Measurements from ENCODE around the gene ARHGAP44. TPM values are rescaled to one million over a fixed set of nuclear protein-coding genes. Genes with fewer than 3 reads are reported as not detected.

ARHGAP44 gene
- total and polyA plus RNA-seq, 9 of the 15 experiments (the other 6 are each of a cell fraction or from before 2014, with no cell fraction given): 0.01 to 0.68 (median 0.07) TPM; not detected in 1

DNA sequence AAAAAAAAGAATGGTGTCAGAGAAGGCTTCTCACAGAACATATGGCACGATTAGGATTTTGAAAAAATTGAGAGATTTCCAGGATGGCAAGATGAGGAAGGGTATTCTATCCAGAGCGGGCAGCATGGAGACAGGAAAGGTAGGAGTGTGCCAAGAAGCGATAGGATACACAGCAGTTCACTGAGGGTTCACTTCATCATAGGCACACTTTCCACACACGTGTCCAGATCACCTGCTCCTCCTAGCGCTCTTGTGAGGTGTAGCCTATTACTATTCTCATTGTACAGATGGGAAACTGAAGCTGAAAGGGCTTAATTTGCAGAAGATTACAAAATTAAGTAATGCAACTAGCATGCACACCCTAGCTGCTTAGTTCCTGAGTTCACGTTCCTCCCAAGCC lies 234.7 kb downstream of the ARHGAP44 start:
- Histone ChIP-seq H3K36me3 (ENCODE audit: control insufficient read depth, insufficient read depth, low read length) (no peaks in the 10 kb centered on the region), H3K4me1 (replicated peaks in 1 of 2; ENCODE audit: control insufficient read depth in 2 of 2, insufficient read depth in 2 of 2, low read length in 2 of 2) (peaks cover 0 to 2% of the 10 kb centered on the region in 2 experiments; a peak in 2 of 5 replicates), H3K9me1 (ENCODE audit: control insufficient read depth, insufficient read depth, low read length) (no peaks in the 10 kb centered on the region), H3K4me3 (0 out of 2 replicates have a peak overlapping the region, but pooled peaks have one; percentile 34), H3K9ac (ENCODE audit: insufficient read depth in 1 of 2, low read depth in 2 of 2, low read length in 2 of 2) (no peak overlapping the region), H2AFZ (ENCODE audit: low read depth, low read length) (peak overlapping the region; percentile 95), H3K4me2 (ENCODE audit: insufficient read depth, low read length) (peak overlapping the region; percentile 74), H3K27me3 (ENCODE audit: control insufficient read depth in 2 of 2, insufficient read depth in 2 of 2, low read length in 2 of 2) (peaks cover 0 to 3% of the 10 kb centered on the region in 2 experiments; a peak in 1 of 5 replicates), H3K27ac (ENCODE audit: extremely low read depth, low read depth, low read length) (no peak overlapping the region), H3K79me2 (ENCODE audit: control insufficient read depth, insufficient read depth, low read length) (no peaks in the 10 kb centered on the region), H4K20me1 (replicated peaks; ENCODE audit: control insufficient read depth, insufficient read depth, low read length) (no peaks in the 10 kb centered on the region), H3K9me3 (replicated peaks; ENCODE audit: control insufficient read depth, insufficient read depth, low read depth, low read length) (no peaks in the 10 kb centered on the region)
- no peak for TF ChIP-seq ZNF589 (CRISPR knock-in tag; IDR thresholded peaks at IDR 0.05; ENCODE audit: low read depth)
- no peak for TF ChIP-seq RAD51 (IDR thresholded peaks at IDR 0.05; ENCODE audit: borderline replicate concordance, low read depth)
- TF ChIP-seq NFE2 (IDR thresholded peaks at IDR 0.05; ENCODE audit: low read depth): no peak
- no peak for TF ChIP-seq FOXK2 (conservative IDR thresholded peaks at IDR 0.05 in 1 of 2, IDR thresholded peaks at IDR 0.05 in 1 of 2; ENCODE audit: low read depth in 2 of 2)
- TF ChIP-seq ZNF668 (CRISPR knock-in tag; IDR thresholded peaks at IDR 0.05): no peak
- TF ChIP-seq SMAD1 (IDR thresholded peaks at IDR 0.05; ENCODE audit: low read depth, low read length, partially characterized antibody): no peak
- no peak for TF ChIP-seq HLTF (IDR thresholded peaks at IDR 0.05)
- TF ChIP-seq FOXK1 (CRISPR knock-in tag; IDR thresholded peaks at IDR 0.05; ENCODE audit: borderline replicate concordance): no peak
- no peak for TF ChIP-seq ZNF24 (IDR thresholded peaks at IDR 0.05)
- no peak for TF ChIP-seq PREB (CRISPR knock-in tag; IDR thresholded peaks at IDR 0.05)
- no peak for TF ChIP-seq GABPB1 (CRISPR knock-in tag; IDR thresholded peaks at IDR 0.05)
- no peak for TF ChIP-seq THRAP3 (IDR thresholded peaks at IDR 0.05; ENCODE audit: borderline replicate concordance)
- no peak; the same call in 1 of the 2 replicates for TF ChIP-seq EP400 (IDR thresholded peaks at IDR 0.05)
- no peak for TF ChIP-seq GMEB1 (CRISPR knock-in tag; IDR thresholded peaks at IDR 0.05)
- TF ChIP-seq SMARCA5 (IDR thresholded peaks at IDR 0.05): no peak
- TF ChIP-seq KHSRP (IDR thresholded peaks at IDR 0.05): no peak
- intact Hi-C loops (cut with micrococcal nuclease) (no loop called here), in situ Hi-C loops (cut with MboI) (no loop called here)
- ChIA-PET POLR2A (no interaction called here), CTCF (ENCODE audit: low intra/inter-chr PET ratio) (interaction anchor here (0.6 kb wide), 1 partner anchor 1271 kb away, joined by 5 read pairs; no protein-coding TSS in a partner anchor)
- no peak for FAIRE-seq
- peak; percentile 61 for ATAC-seq
- DNase-seq (ENCODE audit: extremely low read depth in 1 of 4, low spot score in 3 of 4): no peak
- 26% methylated on average over 4 of the region's 6 CpGs for WGBS (ENCODE audit: insufficient coverage, low coverage, missing lambda C conversion rate)
- BruUV-seq (replicated peaks): no TSS peak

All from K562 (cell line).